SH-SY5Y (cell line): ENCODE measurements around the gene UNC79.

ENCODE experiments used
- GATA2 ChIP-seq: IDR thresholded peaks from 2 replicates; pipeline ENCODE4 v1.6.1; 2011; ENCODE audit warnings: mild to moderate bottlenecking, low read depth, low read length
- GATA3 ChIP-seq: IDR thresholded peaks from 2 replicates; pipeline ENCODE4 v1.6.1; 2011; ENCODE audit warnings: low read depth, mild to moderate bottlenecking, low read length, moderate library complexity

DNA sequence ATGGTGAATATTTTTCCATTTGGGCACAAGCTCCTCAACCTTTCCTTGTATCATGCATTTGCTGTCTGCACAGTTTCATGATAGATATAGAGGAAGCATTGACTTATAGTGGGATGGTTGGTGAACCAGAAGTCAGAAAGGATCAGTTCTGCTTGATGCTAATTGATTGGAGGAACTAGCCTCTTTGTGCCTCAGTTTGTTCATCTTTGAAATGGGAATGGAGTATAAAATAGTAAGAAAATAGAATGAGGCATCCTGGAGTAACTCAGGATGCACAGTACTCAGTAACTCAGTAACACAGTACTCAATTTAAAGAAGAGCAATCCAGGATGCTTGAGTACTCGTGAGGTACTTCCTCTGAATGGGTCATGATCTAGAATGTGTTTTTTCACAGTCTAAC lies 109.5 kb downstream of the UNC79 start:
- no peak for TF ChIP-seq GATA2
- no peak for TF ChIP-seq GATA3
